Psoas muscle (tissue), 7 donors: Measurements from ENCODE around the gene RTL3. TPM values are rescaled to one million over a fixed set of nuclear protein-coding genes. Genes with fewer than 3 reads are reported as not detected.

Source experiments
- polyA plus RNA-seq, 3 donors: library from polyadenylated mRNA; stranded (reverse); fragments of 200-250 nt; gene quantifications; one replicate each; pipeline ENCODE4 v1.2.3, GENCODE V29; 2013
- total RNA-seq, 4 donors: library from RNA; stranded (reverse); fragmentation: NEBNext Ultra II Directional in 2 of 4; extraction: Animal tissue kit (Norgen Biotek cat#: 25700) in 2 of 4; gene quantifications; one replicate each; pipeline versions ENCODE4 v1.2.1 to v1.2.4, GENCODE V29; 2021 to 2023
- donor health status: healthy with polysubstance abuse.
- donor health status: DM: no; HTN: no; CAD: no; lungs with moderate emphysema.
- donor health status: Bipolar disorder and iron deficiency.
- donor health status: healthy.
- donor health status: DM: no; HTN: no; CAD: no.
- donor health status: DM: no; HTN: no; CAD: no.
- donor health status: DM: yes; HTN: yes; CAD: no.

Gene RTL3
- total and polyA plus RNA-seq, 7 donors: 0.04 to 0.34 (median 0.10) TPM; not detected in 4

Other genes with a start within 250 kb of the RTL3 start
- not detected for gene LPAR4, start 88.4 kb upstream of the RTL3 start, total RNA-seq
- under 1 TPM in 2 of 3 donors, not detected in 1; 0.01 to 0.03 TPM for gene LPAR4, start 88.4 kb upstream of the RTL3 start, polyA plus RNA-seq